HG02759 (cell line): ENCODE results near the gene PDXP.

Experiments used
- ATAC-seq: cut with Tn5 transposase; IDR thresholded peaks from one replicate; pipeline ENCODE4 v1.9.1; 2021; ENCODE audit warnings: mild to moderate bottlenecking, moderate library complexity; ENCODE audit not compliant: unreplicated experiment

Gene PDXP

GRCh38 chr22:37696260-37696656 is 37.7 kb downstream of the PDXP start:
- ATAC-seq = peak; percentile 8

GRCh38 chr22:37696657-37697537 is 38.4 kb downstream of the PDXP start, which contains the start of gene TRIOBP:
TRIOBP (plus strand) TSS chr22:37697048; CDS start chr22:37701366, 4,318 bp downstream.
- ATAC-seq = peak; percentile 93

GRCh38 chr22:37697538-37697835 is 39.0 kb downstream of the PDXP start:
- no peak for ATAC-seq

GRCh38 chr22:37701141-37701786 is 42.7 kb downstream of the PDXP start:
- no peak for ATAC-seq

GRCh38 chr22:37703906-37704305 is 45.4 kb downstream of the PDXP start:
- no peak for ATAC-seq

GRCh38 chr22:37704645-37705044 is 46.1 kb downstream of the PDXP start:
- ATAC-seq = no peak

GRCh38 chr22:37705205-37705604 is 46.7 kb downstream of the PDXP start:
- ATAC-seq = no peak

GRCh38 chr22:37708580-37709444 is 50.3 kb downstream of the PDXP start:
- no peak for ATAC-seq

GRCh38 chr22:37709445-37709765 is 50.9 kb downstream of the PDXP start:
- no peak for ATAC-seq

GRCh38 chr22:37710675-37711074 is 52.2 kb downstream of the PDXP start:
- ATAC-seq = no peak

GRCh38 chr22:37711490-37711889 is 53.0 kb downstream of the PDXP start:
- no peak for ATAC-seq

- ATAC-seq = no peak
Measured at GRCh38 chr22:37713761-37714160, 55.2 kb downstream of the PDXP start.

- no peak for ATAC-seq
Measured at GRCh38 chr22:37714634-37715033, 56.1 kb downstream of the PDXP start.

GRCh38 chr22:37715760-37716159 is 57.2 kb downstream of the PDXP start:
- no peak for ATAC-seq
